ENCODE data around the gene ANKRD33B.

The ANKRD33B gene

GRCh38 chr5:10639846-10640368 lies 76.0 kb downstream of the ANKRD33B start:
- no peak for DNase-seq

GRCh38 chr5:10642367-10642766 lies 78.5 kb downstream of the ANKRD33B start:
- DNase-seq = no peak

GRCh38 chr5:10644192-10644591 lies 80.3 kb downstream of the ANKRD33B start:
- no peak for DNase-seq

GRCh38 chr5:10645146-10645545 lies 81.3 kb downstream of the ANKRD33B start:
- no peak for DNase-seq

- DNase-seq = no peak
These were observed 81.8 kb downstream of the ANKRD33B start for GRCh38 chr5:10645671-10646070.

GRCh38 chr5:10647640-10648039 lies 83.8 kb downstream of the ANKRD33B start:
- DNase-seq = no peak

- no peak for DNase-seq
These were observed 85.2 kb downstream of the ANKRD33B start for GRCh38 chr5:10648806-10649665.

GRCh38 chr5:10649666-10650380 lies 86.0 kb downstream of the ANKRD33B start:
- DNase-seq = no peak

- DNase-seq = no peak
These were observed 88.3 kb downstream of the ANKRD33B start for GRCh38 chr5:10652151-10652550.

- no peak for DNase-seq
These were observed 88.7 kb downstream of the ANKRD33B start for GRCh38 chr5:10652606-10653005.

GRCh38 chr5:10653043-10653442 lies 89.2 kb downstream of the ANKRD33B start:
- no peak for DNase-seq

GRCh38 chr5:10653751-10654400 lies 90.0 kb downstream of the ANKRD33B start:
- no peak for DNase-seq

- DNase-seq = no peak
These were observed 90.7 kb downstream of the ANKRD33B start for GRCh38 chr5:10654566-10654965.

- DNase-seq = no peak
These were observed 91.5 kb downstream of the ANKRD33B start for GRCh38 chr5:10655161-10655971.

- peak; percentile 5 for DNase-seq
These were observed 92.3 kb downstream of the ANKRD33B start for GRCh38 chr5:10655972-10656830.

- no peak for DNase-seq
These were observed 94.4 kb downstream of the ANKRD33B start for GRCh38 chr5:10658265-10658664.

- DNase-seq = no peak
These were observed 96.3 kb downstream of the ANKRD33B start for GRCh38 chr5:10660135-10660534.

GRCh38 chr5:10660720-10661387 lies 97.0 kb downstream of the ANKRD33B start:
- DNase-seq = no peak

- DNase-seq = no peak
These were observed 97.5 kb downstream of the ANKRD33B start for GRCh38 chr5:10661401-10661800.

GRCh38 chr5:10662083-10662482 lies 98.2 kb downstream of the ANKRD33B start:
- DNase-seq = no peak

All from midbrain (tissue), 1 donor.